Activated CD4-positive, alpha-beta T cell treated with anti-CD3 and anti-CD28 coated beads for 24 hours (primary cell): ENCODE data around the gene SEPTIN11.
"Not testable (repeated sequence)": the region's sequence is repeated elsewhere in the genome, so short reads cannot be mapped to it uniquely, and the experiment has no call there.

Experiments used
- DNase-seq, 2 donors: peaks; one replicate each; pipeline ENCODE4 v3.0.0-alpha.2; 2020; ENCODE audit warnings: low read depth in 2 of 2

The SEPTIN11 gene

DNA sequence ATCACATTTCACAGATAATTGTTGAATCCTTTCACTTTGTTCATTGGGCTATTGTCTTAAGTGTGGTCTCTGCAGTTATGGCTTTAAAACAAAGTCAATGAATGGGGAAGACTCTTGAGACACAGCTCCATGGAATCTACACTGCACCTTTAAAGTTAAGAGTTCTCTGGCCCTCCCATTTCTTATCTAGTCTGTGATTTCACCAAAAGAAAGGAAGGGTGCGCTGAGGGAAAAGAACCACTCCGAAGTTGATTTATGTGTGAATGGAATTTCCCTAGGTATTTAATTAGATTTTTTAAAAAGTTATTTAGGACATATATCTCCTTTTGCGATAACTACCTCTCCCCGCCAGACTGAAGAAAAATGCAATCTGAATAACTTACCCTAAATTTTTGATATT, 2.5 kb downstream of the SEPTIN11 start:
- DNase-seq, result no peak

DNA sequence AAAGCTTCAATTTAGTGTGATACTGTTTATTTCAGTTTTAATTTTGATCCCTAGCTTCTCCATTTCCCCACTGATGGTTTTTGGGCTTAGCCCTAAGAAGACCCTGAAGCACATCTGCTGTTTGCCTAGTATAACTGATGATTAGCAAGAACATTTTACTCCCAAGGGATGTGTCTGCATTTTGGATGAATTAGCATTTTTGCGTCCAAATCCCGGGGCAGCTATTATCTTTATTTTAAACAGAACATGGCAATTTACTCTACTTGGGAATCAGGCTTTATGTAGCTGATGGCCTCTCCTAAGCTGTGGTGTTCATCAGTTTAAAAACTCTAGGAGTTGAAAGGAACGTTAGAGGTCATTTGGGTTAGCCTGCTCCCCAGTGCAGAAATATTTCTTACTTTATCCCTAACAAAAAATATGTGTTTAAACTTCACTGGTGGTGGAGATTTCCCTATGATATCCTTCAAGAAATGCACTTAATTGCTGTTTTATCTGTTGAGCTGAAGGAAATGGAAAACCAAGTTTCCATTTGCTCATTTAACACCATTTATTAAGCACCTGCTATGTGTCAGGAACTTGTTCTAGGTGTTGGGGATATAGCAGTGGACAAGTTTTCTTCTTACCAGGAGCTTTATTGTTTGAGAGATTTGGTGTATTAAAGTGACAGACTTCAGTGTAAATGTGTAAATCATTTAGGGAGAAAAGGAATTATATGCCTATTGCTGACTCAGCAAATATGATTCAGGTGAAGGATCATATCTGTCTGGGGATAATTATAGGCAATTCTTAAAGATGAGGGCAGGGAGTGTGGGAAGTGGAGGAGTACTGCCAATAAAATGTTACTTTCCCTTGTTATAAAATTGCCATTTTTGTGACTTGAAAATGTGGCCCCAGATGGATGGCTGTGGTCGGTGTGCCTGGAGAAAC, 3.4 kb downstream of the SEPTIN11 start:
- DNase-seq, result no peak

DNA sequence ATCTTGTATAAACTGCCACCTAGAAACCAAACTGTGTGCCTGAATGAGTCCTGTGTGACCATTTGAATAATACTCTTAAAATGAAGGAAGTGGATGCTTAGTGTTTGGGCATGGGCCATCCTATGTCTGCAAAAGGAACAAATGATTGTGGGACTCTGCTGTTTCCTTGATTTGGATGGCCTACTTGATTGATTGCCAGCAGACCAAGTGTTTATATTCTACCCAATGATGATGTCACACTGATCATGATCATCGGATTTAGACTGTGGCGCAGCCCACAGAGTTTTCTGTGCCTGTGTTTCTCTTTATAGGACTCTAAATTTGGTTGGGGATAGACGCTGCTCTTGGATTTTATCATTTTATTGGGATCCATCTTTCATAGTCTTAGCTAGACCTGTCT, 4.4 kb downstream of the SEPTIN11 start:
- DNase-seq, result no peak

DNA sequence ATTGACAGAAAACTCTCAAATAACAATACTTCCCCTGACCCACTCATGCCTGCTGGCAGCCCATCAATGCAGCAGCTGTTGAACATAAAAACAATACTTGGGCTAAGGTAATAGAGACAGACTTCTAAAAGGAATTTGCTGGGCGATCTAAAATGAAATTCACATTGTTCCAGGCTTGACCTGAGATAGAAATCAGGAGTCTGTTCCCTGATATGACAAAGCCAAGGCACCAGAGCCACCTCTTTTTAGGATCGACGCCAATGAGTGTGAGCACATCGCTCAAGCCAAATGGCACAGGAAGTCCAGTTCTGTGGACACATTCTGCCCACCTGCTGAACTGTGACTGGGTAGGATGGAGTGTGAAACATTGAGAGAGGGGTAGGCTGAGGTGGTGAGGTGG, 4.9 kb downstream of the SEPTIN11 start:
- no peak for DNase-seq

DNA sequence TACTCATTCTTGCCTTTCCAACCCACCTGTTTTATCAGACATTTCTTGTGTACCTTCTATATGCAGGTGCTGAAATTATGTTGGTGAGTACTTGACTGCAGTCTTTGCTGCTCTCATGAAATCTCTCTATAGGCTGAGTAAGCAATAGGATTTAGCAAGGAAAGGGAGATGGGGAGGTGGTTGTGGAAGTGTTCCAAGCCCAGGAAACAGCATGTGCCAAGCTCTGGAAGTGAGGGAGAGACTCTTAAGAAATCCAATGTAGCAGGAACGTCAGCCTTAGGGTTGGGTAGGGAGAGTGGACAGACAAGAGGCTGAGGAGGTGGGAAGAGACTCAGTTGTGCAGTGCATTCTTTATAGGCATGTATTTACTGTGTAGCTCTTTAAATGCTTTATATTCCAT, 5.6 kb downstream of the SEPTIN11 start:
- DNase-seq, result no peak

DNA sequence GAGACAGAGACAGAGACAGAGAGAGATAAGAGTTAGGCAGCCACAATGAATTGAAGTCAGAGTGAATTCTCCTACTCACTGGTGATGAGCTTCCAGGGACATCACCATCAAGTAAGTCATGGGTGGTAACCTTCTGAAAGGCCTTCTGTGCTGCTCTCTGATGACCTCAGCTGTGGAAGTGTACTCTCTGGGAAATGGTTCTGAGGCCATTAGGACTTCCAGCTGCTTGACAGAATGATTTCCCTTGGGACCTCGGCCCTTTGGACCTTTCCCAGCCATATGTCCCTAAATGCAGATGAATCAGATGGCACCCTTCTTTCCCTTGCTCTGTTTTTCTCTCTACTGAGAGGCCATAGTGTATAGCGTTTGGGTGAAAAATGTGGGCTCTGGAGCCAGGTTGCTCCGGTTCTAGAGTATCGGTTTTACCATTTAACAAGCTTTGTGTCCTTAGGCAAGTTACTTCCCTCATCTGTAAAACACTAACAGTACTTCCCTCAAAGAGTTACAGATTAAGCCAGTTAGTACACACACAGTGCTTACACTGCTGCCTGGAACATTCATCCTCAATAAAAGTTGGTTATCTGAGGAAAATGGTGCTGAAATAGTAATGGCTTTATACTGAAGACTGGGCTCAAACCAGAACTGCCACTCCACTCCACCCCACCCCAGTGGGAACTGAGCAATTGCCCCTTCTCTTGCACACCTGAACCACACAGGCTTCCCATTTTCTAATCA, 7.6 kb downstream of the SEPTIN11 start:
- no peak for DNase-seq

DNA sequence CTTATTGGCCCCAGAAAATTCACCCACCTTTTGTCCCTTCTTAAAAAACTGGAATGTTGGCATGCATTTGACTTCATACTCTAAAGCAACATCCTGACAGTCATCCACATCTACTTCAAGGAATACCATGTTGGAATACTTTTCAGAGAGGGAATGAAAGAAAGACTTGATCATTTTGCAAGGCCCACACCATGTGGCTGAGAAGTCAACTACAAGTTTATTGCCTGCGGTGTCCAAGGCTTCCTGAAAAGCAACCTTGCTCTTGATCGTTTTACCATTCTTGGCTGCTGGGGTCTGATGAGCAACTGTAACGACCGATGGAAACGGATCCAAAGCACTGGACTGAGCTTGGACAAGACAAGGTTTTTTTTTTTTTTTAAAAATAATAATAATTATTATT, 9.3 kb downstream of the SEPTIN11 start:
- DNase-seq, result no peak

DNA sequence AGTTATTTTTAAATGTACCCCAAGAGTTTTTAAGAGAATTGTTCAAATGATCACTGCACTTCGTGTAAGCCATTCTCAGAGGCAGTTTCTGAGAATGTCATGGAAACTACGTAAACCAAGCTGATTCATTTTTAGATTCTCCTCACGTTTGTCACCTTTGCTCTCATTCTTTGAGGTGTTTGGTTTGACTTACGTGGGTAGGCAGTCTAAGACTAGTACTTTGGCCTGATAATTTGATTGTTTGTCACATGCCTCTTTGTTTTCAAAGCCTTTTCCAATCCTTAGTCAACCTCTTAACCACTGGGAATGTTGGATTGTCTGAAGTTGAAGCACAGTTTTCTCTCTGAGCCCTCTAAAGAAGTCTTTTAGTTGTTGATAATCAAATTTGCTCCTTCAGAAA, 10.5 kb downstream of the SEPTIN11 start:
- no peak for DNase-seq

DNA sequence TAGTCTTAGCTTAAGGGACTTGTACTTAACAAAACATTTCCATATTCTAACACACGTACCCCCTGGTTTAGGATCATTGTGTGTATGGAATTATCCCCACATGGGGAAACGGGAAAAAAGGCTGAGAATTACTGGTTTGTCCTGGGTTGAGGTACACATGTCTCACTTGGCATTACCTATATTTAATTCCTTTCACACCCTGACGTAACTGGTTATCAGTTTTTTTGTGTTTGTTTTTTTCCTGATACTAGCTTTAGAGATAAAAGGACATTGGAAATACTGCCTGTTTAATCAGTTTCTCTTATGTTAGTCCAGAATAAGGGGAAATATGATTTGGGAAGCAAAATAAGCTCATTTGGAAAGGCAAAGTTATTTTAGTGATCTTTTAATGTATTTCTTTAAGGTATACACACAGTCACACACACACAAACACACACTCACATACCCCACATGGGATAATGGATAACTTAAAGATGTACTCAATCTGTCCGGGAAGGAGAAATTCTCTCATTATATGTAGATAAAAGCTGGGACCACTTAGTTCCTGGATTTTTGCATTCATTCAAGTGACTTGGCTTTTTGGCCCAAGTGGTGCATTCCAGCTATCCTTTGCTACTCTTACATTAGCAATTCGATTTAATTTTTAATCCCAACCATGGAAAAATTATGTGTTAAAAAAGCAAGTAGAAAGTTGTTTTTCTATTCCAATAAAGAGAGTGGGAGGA, 13.0 kb downstream of the SEPTIN11 start:
- DNase-seq, result no peak

DNA sequence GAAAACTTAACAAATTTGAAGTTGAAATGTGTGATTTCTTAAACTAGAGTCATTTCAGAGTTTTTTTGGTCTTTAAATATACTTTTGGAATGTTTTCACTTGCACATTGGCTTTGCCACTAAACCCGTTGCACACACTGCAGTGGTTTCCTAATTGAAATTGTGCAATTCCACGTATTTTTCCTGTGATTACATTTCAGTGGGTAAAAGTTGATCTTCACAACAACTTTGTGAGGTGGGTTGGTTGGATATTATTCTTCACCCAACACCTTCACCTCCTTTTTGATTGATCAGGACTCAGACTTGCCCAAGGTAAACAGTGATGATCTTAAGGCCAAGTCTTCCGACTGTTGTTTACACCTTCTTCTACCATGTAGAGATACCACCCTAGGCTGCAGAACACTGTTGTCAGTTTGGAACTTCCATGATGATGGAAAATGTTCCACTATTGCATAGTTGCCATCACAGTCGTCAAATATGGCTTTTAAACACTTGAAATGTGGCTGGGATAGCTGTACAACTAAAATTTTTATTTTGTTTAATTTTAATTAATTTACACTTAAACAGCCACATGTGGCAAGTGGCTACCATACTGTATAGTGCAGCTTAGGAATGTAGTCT, 13.7 kb downstream of the SEPTIN11 start:
- DNase-seq, result no peak

DNA sequence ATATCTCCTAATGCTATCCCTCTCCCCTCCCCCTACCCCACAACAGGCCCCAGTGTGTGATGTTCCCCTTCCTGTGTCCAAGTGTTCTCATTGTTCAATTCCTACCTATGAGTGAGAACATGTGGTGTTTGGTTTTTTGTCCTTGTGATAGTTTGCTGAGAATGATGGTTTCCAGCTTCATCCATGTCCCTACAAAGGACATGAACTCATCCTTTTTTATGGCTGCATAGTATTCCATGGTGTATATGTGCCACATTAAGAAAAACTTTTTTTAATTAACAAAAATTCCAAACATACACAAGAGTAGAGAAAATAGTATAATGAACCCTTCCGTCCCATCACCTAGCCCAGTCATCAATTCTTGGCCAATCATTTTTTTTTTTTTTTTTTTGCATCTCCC, 14.4 kb downstream of the SEPTIN11 start:
- DNase-seq, result not testable (repeated sequence)

DNA sequence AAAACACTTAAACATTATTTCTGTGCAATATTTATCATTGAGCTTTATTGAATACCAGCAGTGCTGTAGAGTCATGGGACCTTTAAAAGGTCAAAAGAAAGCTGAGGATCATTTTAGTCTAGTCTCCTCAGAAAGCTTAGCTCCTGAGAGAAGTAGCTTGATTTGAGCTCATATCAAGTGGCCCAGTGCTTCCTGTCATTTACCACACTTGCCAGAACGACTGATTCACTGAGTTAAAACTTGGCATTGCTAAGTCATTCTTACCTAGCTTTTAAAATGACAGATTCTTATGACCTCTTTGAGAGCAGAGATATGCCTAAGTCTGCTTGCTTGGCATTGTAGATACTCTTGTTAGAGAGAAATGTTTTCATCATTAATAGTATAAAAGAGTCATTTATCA, 15.2 kb downstream of the SEPTIN11 start:
- no peak for DNase-seq

DNA sequence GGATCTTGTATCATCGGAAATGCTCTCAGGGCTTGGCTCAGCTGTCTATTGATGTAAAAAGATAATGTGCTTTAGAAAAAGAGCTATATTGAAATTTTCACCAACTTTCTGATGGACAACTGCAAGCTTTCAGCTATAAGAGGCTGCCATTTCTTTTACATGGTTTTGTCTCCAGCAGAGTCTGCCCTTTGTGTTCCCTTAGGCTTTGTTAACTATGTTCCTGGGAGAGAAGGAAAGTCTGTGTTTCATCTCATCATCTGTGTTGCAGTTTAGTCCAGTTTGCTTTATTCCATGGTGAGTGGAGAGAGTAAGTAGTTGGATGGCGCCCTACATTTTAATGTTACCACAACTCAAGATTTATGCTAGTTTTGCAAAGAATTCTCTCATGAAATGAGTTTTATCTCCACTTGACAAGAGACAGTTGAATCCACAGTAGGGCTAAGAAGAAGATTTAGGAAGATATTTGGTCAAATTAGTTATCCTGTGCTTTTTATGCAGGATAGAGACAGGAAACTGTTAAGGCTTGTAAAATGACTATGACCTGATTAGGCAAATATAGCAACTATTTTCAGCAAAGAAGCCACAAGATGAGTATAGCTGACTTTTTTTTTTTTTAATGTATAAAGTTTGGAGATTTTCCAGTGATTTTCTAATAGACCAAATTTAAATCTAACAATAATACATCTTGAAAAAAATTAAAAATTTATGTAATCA, 16.5 kb downstream of the SEPTIN11 start:
- DNase-seq, result no peak

DNA sequence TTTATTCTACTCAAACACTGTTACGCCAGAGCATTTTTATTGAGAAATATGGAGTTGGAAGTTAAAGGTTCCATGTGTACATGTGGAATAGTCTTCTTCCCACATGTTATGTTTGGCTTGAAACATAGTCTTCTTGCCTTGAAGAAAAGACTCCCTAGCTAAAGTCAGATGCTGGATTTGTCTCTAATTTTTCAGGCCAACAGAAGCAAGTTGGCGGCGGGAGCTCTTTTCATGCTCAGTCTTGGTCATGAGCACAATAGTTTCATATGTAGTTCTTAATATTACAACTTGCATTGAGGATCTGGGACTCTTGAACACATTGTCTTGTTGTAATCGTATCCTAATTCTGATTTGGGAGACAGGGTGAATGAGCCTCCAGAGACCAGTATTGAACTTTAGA, 19.4 kb downstream of the SEPTIN11 start:
- DNase-seq, result no peak

DNA sequence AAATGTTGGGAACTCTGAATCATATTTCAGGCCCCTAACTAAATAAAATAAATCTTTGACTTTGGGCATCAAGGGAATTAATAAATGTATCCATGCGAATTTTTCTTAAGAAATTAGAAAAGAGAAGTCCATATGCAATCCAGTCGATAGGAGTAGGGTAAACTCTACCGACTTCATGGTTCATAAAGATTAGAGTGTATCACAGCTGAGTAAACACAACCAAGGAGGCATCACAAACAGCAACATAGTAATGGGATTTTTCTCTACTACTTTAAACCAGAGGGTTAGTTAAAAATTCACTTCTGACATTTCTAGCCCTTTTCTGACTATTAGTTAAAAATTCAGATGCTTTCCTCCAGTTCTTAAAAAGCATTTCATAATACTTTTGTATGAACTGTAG, 19.9 kb downstream of the SEPTIN11 start:
- DNase-seq, result no peak

DNA sequence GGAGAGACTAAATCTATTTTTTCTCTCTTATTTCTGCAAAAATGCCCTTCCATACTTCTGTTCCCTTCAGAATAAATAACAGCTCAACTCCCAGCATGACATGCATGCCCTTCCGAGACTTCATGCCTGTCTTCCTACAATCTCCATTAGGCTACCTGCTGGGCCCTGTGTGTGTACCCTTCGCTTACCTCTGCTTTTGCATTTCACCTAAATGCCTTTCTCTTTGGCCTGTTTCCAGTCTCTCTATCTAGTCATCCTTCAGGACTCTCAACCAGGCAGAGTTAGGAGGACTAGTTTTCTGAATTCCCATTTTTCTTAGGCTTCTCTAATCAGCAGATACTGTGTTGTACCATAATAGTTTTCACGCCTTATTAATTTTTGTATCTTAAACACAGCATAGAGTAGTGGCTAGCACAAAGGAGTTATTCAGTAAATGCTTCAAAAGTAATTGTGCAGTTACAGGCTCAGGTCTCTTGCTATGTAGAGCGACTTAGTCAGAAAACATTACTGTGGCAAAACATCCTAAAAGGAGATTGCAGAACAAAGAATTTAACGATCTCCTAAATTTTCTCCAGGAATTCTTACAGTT, 20.5 kb downstream of the SEPTIN11 start:
- DNase-seq, result no peak

DNA sequence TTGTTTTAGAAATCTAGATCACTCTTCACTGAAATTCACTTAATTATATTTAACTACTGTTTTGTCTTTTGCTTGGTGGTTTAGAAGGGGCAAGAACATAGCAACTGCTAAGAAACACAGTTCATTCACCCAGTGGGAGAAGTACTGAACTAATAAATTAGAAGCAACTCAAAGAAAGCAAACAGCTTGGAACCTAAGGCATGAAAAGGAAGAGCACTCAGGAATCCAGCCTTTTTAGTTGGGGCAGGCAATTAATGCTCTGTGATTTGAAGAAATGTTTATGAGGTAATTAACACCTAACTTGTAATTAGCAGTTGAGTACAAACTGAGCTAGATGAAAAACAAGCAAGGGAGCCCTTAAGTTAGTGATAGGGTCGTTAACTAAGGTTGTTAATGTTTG, 22.8 kb downstream of the SEPTIN11 start:
- no peak for DNase-seq

DNA sequence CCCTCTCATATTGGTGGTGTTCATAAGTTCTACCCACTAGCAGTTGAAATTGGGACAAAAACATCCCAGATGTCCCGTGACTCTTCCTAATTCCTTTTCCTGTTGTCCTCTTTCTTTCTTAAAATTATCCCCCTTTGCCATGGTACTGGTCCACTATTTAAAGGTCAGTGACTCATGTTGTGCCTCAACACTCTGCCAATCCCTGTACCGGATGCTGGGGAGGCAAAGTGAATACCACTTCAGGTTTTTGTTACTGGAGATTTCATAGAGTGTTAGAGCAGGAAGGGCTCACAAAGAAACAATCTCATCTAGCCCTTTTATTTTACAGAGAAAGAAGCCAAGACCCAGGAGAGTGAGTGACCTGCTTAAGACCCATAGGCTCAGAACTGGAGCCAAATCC, 24.6 kb downstream of the SEPTIN11 start:
- no peak for DNase-seq

DNA sequence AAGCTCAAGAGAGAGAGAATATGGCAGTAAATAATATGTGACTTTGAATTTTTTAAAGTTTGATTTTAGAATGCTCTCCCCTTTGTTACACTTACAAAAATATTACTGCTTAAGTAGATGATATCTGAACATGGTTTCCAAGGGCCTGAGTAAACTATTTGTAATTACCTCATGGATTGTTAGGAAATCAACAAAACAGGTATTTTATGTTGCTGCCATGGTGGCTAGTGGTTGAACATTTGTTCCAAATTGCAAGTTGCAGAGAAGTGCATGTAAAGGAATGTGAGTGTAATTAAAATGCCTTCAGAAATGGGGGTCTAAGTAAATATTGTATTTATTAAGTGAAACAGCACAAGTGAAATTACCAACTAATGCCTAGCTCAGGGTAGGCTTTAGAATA, 27.6 kb downstream of the SEPTIN11 start:
- no peak for DNase-seq

DNA sequence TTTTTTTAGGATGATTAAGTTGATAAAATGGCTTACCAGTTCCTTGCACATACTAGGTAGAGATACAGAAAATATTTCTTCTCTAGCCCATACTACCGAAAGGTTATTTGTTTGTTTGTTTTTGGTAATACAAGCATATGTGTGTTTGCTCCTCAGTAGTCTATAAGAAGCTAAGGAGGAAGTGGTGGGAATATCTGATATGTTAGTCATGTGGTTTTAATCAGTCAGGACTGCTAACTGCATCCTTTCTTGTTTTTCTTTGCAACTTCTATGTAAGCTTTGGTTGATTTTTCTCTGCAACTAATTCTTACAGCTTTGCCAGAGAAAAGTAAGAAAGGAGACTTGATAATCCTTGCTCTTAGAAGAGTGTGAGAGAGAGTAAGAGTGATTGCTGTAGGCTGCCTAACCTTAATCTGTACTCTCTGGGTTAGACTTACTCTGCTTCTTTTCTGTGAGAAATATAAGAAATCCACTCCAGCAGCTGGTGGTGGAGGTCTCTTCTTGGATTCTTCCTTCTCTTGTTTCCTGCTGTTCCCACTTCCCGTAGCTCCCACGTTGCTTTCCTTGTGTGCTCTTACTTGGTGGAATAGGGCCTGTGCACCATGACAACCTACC, 28.3 kb downstream of the SEPTIN11 start:
- no peak for DNase-seq

DNA sequence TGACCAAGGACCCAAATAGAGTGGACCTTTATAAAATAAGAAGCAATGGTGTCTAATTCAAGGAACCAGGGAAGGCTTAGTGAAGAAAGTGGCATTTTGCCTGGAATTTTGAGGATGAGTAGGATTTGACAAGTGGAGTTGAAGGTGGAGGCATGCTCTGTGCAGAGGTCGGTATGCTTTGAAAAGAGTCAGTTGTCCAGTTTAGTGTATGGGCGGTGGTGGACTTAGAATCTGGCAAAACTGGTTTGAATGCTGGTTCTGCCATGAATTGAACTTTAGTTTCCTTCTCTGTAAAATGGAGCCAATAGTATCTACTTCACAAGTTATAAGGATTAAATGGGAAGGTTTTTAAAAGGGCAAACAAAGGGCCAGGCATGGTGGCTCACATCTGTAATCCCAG, 29.7 kb downstream of the SEPTIN11 start:
- no peak for DNase-seq
